GM19193 (cell line): ENCODE results near the gene VAT1L.

Experiments
- POLR2A ChIP-seq: IDR thresholded peaks from 4 replicates; pipeline ENCODE4 v1.6.1; 2011; ENCODE audit not compliant: insufficient read depth, insufficient read length; ENCODE audit errors: extremely low read depth

The VAT1L gene

DNA sequence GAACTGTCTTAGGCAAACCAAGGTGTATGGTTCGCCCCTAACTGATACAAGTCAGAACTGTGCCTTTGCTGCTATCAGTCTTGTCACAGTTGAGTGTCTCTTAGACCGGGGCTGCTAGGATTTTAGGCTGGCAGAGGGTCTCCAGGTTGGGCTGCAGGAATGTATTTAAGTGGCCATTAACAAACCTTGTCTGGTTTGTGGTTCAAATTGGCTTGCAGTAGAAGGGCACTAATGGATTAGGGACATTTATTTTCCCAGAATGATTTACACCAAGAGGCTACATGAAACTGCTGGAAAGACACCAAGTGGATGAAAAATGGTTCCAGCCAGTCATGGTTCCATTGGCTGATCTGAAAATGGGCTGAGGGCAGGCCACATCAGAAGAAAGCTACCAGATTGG lies 5.1 kb downstream of the VAT1L start:
- no peak for TF ChIP-seq POLR2A

- TF ChIP-seq POLR2A = no peak
Observed at GRCh38 chr16:77794586-77794985, 6.2 kb downstream of the VAT1L start.

DNA sequence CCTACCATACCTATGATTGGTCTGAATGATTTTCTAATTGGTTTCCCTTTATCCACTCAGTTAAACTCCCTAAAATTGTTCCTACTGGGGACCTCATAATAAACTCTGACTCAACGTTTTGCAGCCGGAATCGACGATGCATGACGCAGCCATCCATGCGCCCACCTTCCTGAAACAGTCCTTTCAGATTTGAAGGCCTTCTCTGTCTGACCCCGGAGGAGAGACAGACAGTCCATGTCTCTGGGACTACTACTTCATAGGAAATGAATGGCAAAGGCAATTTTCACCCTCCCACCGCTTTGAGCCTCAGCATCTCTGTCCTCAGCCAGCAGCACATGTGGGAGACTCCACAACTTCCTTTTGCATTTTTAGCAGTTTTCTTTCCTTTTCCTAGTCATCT lies 13.5 kb downstream of the VAT1L start:
- no peak for TF ChIP-seq POLR2A

GRCh38 chr16:77805398-77805797 lies 17.0 kb downstream of the VAT1L start:
- TF ChIP-seq POLR2A = no peak

- TF ChIP-seq POLR2A = no peak
Observed at GRCh38 chr16:77807021-77807420, 18.7 kb downstream of the VAT1L start.

DNA sequence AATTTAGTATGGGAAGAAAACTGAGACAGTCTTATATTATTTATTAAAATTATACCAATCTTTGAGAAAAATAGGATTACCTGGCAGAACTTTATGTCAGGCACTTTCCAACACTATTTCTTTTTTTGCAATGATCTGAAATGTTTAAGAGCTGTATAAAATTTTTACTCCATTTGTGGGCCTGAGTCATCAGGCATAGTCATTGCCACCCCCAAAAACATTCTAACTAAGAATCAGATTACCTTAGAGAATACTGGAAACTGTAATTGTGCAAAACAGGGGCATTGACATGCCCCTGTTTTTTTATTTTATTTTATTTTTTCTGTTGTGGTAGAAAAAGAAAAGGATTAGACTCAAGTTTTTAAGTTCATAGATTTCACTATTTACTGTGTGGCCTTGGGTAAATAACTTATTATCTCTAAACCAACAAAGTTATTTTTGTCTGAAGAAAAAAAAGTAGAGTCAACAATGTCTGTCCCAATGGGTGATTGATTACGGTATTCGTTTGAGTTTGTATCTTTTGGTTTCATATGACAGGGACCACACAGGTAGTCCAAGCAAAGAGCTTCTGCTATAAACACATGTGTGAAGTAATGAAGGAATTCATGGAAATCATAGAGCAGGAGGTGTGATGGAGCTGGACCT lies 24.6 kb downstream of the VAT1L start:
- no peak for TF ChIP-seq POLR2A

- TF ChIP-seq POLR2A = no peak
Observed at GRCh38 chr16:77816293-77816692, 27.9 kb downstream of the VAT1L start.

DNA sequence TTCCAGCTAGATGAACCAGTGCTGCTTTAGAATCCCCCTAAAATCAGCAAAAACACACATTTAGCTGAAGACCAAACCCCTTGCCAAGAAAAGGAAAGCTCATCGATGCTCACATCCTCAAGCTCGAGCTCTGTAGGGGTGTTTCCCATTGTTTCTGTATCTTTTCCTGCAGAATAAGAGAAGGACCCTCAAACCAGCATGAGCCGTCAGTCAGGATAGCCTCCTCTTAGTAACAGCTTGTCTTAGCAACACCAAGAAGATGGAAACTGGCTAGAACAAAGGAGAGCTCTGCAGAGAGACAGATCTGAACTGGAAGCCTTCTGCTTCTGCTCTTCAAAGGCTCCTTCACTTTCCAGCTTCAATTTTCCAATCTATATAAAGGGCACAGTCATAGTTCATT lies 32.0 kb downstream of the VAT1L start:
- TF ChIP-seq POLR2A = no peak

DNA sequence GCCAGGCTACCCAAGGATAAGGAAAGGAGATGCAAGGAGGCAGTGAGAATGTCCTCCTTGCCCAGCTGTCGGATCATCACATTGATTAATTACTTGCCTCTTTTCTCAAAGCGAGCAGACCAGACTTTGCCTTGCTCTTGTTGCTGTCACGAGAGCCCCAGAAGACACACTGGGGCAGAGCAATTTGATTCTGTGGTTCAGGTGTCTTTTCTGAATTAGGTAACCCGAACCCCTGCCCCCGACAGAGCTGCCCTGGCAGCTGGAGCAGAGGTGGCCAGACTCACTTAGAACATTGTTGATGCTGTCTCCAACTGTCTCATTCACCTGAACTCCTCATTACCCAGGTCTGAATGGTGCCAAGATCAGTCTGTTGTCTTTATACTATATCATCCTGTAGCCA lies 34.3 kb downstream of the VAT1L start:
- no peak for TF ChIP-seq POLR2A

DNA sequence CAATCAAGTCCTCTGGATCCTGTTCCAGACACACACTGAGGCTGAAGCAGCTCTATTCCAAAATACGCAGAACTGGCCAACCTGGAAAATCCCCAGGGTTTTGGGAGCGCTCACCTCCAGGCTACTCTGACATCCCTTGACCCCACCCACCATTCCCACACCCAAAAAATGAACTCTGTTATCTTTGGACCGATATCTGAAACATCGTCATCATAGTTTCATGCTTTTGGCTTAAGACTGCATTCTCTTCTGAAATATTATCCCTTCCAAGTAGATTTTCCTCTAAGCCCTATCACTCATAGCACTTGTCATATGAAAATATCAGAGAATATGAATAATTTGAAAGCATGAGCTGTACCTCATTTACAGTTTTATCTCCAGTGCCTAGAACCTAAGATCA lies 34.7 kb downstream of the VAT1L start:
- no peak for TF ChIP-seq POLR2A

DNA sequence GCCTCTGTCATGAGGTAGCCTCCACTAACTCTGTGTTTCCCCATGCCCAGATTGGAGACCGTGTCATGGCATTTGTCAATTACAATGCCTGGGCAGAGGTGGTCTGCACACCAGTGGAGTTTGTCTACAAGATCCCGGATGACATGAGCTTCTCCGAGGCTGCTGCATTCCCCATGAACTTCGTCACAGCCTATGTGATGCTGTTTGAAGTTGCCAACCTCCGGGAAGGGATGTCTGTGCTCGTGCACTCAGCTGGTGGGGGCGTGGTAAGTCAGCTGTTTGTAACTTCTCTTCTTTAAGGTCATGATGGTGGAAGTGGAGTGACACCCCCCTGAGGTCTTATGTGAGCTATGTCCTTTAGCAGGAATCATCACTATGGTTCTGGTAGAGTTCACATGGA lies 36.8 kb downstream of the VAT1L start:
- no peak for TF ChIP-seq POLR2A

- TF ChIP-seq POLR2A = no peak
Observed at GRCh38 chr16:77827032-77827431, 38.7 kb downstream of the VAT1L start.

DNA sequence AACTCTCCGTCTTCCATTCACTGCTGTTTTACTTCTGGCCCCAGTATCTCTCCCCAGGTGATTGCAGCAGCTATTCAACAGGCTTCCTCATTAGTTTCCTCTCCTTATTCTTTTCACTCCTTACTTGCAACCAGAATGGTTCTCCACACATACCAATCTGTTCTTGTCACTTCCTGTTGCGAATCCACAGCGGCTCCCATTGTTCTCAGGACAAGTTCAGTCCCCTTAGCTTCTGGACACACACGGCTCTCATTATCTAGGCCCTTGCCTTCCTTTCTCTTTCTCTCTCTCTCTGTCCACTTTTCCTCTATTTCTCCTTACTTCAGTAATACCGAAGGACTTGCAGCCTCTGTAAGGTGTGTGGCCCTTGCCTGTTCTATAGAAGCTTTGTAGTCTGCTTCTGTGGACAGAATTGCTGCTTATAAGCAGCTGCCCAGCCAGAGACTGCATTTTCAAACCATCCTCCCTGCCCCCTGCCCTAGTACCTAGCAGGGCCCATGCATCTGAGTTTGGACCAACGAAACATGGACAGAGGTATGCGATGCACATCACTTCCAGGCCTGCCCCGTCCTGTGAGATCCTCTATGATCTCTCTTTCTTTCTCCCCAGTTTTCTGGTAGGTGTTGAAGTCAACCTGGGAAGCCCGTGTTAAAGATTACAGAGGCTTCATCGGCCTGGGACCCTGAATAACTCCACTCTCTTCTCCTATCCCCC lies 45.7 kb downstream of the VAT1L start:
- TF ChIP-seq POLR2A = no peak

DNA sequence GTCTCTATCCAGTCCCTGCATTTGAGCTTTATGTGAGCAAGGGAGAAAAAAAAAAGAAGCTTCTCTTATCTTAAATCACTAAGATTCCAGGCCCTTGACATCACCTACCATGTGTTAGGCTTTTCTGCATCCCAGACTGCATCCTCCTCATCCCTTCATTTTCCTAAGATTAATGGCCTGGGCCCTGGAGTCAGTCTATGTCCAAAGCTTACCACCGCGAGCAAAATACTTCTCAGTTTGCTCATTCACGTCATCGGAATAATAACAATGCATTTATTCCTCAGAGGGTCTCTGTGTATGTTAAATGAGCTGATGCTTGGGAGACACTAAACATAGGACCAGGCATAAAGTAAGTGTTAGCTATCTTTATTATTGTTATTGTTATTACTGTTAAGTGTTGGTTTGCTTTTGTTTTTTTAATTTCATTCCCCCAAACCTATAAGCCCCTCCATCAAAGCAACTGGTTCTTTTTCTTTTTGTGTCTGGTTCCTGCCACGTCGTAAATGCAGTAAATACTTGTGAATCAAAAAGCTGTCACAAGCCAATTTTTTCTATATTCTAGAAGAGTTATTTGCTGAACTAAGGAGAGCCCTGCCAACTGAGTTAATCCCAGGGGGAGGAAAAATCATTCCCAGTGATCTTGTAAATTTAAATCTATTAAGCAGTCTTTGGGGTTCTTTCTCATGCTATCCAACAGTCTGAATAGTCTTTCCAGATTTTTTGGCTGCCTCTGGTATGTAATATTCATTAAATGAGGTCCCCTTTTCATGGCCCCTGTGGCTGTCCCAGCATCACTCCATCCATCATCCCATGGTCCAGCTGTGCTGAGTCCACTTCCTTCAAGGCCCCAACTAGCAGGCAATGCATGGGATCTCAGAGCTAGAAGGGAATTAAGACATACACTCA lies 46.5 kb downstream of the VAT1L start:
- no peak for TF ChIP-seq POLR2A

GRCh38 chr16:77836801-77837200 lies 48.4 kb downstream of the VAT1L start:
- TF ChIP-seq POLR2A = no peak
